GM21367 (cell line): ENCODE measurements around the gene ERMAP.
A peak's percentile ranks its signal among the peaks of the same experiment; 100 is the strongest.
"Not testable (repeated sequence)": the region's sequence is repeated elsewhere in the genome, so short reads cannot be mapped to it uniquely, and the experiment has no call there.

Experiments
- ATAC-seq: cut with Tn5 transposase; IDR thresholded peaks from one replicate; pipeline ENCODE4 v1.9.1; 2021; ENCODE audit not compliant: unreplicated experiment

Gene ERMAP

GRCh38 chr1:42844592-42845140, 27.7 kb downstream of the ERMAP start:
- ATAC-seq = no peak

- no peak for ATAC-seq
Measured at GRCh38 chr1:42845193-42845592, 28.3 kb downstream of the ERMAP start.

- peak; percentile 16 for ATAC-seq
Measured at GRCh38 chr1:42845866-42846256, 28.9 kb downstream of the ERMAP start.

- ATAC-seq = peak; percentile 87
Measured at GRCh38 chr1:42846257-42847110, 29.6 kb downstream of the ERMAP start, which contains the start of gene ZNF691. ZNF691 (plus strand) TSS chr1:42846613; CDS start chr1:42849659, 3,046 bp downstream.

GRCh38 chr1:42847111-42847595, 30.2 kb downstream of the ERMAP start:
- ATAC-seq = no peak

GRCh38 chr1:42847721-42848460, 31.0 kb downstream of the ERMAP start:
- ATAC-seq = no peak

DNA sequence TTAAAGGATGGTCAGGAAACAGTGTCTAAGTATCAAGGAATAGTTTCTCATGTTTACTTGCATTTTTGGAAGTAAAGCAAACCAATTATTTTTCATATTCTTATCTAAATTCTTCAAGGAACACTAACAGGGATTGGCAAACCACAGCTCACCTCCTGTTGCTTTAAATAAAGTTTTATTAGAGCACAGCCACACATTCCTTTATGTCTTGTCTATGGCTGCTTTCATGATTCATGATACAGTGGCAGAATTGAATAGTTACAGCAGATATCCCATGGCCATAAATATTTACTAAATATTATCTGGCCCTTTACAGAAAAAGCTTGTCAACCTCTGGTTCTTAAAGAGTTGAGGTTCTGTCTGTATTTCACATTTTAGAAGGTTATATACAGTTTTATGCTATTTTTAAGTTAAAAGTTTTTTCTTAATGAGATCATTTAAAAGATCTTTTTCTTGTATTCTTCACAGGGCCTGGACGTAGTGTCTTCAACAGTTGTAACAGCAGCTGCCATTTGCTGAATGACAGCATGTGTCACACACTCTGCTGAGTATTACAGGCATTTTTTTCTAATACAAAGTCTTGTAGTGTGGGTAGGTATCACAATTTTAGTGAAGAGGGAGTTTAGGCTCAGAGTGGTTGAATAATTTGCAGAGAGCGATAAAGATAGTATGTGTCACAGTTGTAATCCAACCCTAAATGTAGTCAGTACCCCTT, 32.1 kb downstream of the ERMAP start:
- ATAC-seq = no peak

GRCh38 chr1:42849944-42850343, 33.0 kb downstream of the ERMAP start:
- no peak for ATAC-seq

DNA sequence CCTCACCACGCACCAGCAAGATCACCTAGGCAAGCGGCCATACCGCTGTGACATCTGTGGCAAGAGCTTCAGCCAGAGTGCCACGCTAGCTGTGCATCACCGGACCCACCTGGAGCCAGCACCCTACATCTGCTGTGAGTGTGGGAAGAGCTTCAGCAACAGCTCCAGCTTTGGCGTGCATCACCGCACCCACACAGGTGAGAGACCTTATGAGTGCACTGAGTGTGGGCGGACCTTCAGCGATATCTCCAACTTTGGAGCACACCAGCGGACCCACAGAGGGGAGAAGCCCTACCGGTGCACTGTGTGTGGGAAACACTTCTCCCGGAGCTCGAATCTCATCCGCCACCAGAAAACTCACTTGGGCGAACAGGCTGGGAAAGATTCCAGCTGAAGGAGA, 34.5 kb downstream of the ERMAP start:
- no peak for ATAC-seq

GRCh38 chr1:42851960-42852607, 35.2 kb downstream of the ERMAP start:
- ATAC-seq = no peak

GRCh38 chr1:42852608-42852980, 35.7 kb downstream of the ERMAP start:
- no peak for ATAC-seq

- ATAC-seq = no peak
Measured at GRCh38 chr1:42853116-42853884, 36.4 kb downstream of the ERMAP start.

GRCh38 chr1:42856554-42856953, 39.6 kb downstream of the ERMAP start:
- not testable (repeated sequence) for ATAC-seq

DNA sequence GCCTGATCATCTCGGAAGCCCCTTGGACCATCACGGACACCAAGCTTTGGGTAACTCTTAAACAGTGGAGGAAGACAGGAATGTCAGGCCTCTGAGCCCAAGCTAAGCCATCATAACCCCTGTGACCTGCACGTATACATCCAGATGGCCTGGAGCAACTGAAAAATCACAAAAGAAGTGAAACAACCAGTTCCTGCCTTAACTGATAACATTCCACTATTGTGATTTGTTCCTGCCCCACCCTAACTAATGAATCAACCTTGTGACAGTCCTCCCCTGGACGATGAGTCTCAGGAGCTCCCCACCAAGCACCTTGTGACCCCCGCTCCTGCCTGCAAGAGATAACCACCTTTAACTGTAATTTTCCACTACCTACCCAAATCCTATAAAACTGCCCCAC, 42.4 kb downstream of the ERMAP start:
- ATAC-seq = not testable (repeated sequence)

- ATAC-seq = no peak
Measured at GRCh38 chr1:42860339-42861013, 43.6 kb downstream of the ERMAP start.

GRCh38 chr1:42861014-42861399, 44.1 kb downstream of the ERMAP start:
- ATAC-seq = no peak

DNA sequence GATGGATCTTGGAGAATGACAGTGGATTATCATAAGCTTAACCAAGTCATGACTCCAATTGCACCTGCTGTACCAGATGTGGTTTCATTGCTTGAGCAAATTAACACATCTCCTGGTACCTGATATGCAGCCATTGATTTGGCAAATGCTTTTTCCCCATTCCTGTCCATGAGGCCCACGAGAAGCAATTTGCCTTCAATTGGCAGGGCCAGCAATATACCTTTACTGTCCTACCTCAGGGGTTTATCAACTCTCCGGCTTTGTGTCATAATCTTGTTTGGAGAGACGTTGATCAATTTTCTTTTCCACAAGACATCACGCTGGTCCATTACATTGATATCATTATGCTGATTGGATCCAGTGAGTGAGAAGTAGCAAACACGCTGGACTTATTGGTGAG, 49.6 kb downstream of the ERMAP start:
- no peak for ATAC-seq

- not testable (repeated sequence) for ATAC-seq
Measured at GRCh38 chr1:42868466-42868865, 51.5 kb downstream of the ERMAP start.

- ATAC-seq = not testable (repeated sequence)
Measured at GRCh38 chr1:42869254-42869653, 52.3 kb downstream of the ERMAP start.
